GM18909 (cell line): ENCODE data around the gene ANXA1.
"Not testable (repeated sequence)": the region's sequence is repeated elsewhere in the genome, so short reads cannot be mapped to it uniquely, and the experiment has no call there.

ENCODE experiments used
- ATAC-seq: cut with Tn5 transposase; IDR thresholded peaks from one replicate; pipeline ENCODE4 v1.9.1; 2021; ENCODE audit warnings: mild to moderate bottlenecking; ENCODE audit not compliant: unreplicated experiment, poor library complexity

The ANXA1 gene

DNA sequence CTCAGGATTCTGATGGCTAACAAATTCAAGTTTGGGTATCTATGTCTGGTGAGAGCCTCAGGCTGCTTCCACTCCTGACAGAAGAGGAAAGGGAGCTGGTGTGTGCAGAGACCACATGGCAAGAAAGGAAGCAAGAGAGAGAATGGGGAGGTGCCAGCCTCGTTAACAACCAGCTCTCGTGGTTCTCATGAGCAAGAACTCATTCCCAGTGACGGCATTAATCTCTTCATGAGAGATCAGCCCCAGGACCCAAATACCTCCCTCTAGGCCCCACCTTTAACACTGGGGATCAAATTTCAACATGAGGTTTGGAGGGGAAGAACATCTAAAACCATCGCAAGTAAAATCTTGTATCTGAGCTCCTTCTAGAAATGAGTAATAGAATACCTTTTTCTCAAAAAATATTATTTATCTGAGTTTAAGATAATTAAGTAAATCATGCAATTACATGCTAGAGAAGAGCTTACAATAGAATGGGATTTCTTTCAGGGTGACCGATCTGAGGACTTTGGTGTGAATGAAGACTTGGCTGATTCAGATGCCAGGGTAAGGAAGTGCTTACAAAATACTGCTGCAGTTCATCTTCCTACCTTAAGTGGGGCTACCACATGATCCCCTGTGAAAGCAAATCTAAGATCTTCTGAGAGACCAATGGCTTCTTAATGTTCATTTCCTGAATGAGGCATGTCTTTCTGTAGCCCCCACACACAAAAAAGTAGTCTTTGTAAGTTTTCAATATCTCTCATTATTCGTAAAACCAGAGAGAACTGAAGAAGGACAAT is 11.5 kb downstream of the ANXA1 start:
- no peak for ATAC-seq

DNA sequence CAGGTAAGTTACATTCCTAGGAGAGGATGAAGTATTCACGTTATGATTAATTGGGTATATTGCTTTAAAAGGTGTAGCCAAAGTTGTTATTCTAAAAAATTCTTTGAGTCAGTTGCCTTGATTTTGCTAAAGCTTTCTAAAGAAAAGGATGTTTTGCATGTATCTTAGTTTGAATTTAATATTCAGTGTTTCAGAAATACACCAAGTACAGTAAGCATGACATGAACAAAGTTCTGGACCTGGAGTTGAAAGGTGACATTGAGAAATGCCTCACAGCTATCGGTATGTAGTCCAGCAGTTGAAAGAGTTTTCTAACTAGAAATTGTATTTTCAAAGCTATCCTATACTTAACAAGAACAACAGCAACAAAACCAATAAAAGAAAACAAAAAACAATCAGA is 14.2 kb downstream of the ANXA1 start:
- no peak for ATAC-seq

DNA sequence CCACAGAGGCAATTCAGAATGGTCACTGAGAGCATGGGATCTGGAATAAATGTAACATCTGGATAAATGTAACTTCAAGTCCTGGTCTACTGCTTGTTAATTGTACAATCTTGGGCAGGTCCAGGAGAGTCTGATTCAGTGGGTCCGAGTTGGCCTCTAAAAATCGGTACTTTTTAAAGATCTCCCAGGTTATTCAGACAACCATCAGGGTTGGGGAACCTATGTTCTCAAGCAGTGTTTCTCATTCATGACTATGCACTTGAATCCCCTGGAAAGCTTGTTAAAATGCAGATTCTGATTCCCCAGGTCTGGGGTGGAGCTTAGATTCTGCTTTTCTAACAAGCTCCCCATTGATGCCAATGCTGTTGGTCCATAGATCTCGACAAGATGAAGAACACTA is 14.8 kb downstream of the ANXA1 start:
- ATAC-seq = no peak

DNA sequence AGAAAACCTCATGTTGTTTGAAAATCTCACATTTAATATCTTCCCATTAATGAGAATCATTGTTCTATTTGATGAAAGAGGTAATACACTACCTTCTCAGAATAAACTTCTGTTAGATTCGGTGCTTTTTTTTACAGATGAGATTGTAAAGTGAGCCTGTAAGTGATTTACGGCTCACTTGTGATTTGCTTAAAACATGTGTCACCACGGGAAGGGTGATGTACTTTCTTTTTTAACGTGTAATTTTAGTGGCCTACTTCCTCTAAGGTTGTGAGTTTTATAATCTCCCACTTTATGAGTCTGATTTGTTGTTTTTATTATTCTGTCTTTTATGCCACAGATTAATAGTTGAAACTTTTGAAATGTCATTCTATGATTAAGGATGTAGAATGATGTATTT is 15.9 kb downstream of the ANXA1 start:
- peak; percentile 50 for ATAC-seq

DNA sequence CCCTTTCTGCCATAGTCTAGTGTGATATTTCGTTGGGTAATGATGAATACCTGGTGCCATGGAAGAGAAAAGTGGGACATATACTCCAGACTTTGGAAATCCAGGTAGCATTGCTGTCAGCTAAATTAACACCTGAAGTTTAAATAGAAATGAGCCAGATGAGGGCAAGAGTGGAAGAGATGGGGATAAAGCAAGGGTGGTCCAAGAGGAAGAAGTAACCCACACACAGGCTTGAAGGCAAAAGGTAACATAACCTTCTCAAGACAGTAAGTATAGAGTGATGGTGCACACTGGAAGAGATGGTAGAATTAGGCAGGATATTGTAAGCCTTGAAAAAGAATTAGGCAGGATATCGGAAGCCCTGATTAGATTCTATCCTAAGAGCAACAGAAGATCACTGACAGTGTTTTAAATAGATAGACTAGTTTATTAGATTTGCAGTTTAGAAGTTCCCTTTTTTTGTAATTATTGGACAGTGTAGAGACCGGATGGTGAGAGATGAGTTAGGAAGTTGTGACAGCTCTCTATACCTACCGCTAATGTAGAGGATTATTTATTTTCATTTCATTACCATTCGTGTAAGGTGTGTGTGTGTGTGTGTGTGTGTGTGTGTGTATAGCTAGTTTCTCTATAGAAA is 16.8 kb downstream of the ANXA1 start:
- ATAC-seq = no peak

DNA sequence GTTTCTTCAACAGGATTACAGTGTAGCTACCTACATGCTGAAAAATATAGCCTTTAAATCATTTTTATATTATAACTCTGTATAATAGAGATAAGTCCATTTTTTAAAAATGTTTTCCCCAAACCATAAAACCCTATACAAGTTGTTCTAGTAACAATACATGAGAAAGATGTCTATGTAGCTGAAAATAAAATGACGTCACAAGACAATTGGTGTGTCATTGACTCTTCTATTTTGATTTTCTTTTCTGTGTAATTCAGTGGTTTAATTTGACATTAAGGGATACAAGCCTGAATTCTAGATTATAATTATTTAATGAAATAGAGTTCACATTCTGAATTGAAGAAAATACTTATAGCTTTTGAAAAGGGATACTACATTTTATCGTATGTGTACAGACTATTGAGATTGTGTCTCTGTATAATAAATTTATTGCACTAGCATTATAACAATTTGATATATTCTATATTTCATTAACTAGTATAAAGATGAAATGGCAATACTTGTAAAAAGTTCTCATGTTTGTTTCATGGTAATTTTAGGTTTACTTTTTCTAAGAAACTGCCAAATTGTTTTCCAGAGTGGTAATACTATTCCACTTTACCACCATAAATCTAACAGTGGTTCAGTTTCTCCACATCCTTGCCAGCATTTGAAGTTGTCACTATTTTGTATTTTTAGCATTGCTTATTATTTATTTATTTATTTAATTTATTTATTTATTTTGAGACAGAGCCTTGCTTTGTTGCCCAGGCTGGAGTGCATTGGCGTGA is 18.7 kb downstream of the ANXA1 start:
- ATAC-seq = no peak

DNA sequence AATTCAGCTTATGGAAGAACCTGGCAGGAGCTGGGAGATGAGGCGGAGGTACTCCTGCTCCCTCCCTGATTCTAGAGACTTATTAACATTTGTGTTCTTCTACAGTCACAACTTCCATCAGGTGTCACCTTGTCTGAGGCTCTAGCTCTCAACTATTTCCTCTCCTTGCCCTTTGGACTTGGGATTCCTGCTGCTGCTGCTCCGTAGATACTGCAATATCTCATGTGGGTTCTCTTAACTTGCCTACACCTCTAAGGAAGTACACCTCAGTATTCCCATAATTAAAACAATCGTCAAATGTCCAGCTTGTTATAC is 21.2 kb downstream of the ANXA1 start:
- no peak for ATAC-seq

DNA sequence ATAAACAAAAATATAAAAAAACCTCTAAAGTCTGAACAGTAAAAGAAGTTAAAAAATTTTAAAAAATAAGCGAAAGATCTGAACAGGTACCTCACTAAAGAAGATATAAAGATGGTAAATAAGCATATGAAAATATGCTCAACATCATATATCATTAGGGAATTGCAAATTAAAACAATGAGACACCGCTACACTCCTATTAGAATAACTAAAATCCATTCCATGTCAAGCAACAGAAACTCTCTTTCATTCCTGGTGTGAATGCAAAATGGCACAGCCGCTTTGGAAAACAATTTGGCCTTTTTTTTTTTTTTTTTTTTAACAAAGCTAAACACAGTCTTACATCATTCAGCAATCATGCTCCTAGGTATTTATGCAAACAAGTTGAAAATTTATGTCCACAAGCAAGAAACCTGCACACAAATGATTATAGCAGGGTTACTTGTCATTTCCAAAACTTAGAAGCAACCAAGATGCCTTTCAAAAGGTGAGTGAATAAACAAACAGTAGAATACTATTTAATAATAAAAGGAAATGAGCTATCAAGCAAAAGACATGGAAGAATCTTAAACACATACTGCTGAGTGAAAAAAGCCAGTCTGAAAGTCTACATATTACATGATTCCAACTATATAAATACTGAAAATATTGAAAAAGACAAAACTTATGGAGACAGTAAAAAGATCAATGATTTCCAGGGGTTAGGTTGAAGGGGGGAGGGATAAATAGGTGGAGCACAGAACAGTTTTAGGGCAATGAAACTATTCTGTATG is 22.1 kb downstream of the ANXA1 start:
- ATAC-seq = no peak

DNA sequence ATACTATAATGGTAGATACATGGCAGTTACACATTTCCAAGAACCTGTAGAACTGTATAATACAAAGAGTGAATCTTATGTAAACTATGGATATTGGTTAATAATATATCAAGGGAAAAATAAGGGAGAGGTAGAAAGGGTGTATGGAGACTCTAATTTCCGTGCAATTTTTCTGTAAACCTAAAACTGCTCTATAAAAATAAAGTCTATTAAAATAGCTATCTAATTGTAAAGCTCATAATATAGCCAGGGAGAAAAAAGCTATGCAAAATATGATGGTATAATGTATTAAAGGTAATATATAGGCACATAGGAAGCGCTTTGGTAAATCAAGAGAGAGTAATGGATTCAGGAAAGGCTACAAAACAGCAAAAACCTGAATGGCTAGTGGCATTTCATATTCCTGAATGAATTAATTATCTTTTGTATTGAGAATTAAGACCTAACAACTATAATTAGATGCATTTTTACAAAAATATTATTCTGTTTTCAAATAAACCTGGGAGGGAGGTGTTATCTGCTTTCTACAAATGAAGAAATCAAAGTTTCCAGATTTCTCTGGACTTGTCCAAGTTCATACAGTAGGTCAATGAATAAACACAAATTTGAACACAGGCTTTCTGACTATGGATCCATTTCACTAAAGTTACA is 22.8 kb downstream of the ANXA1 start:
- no peak for ATAC-seq

DNA sequence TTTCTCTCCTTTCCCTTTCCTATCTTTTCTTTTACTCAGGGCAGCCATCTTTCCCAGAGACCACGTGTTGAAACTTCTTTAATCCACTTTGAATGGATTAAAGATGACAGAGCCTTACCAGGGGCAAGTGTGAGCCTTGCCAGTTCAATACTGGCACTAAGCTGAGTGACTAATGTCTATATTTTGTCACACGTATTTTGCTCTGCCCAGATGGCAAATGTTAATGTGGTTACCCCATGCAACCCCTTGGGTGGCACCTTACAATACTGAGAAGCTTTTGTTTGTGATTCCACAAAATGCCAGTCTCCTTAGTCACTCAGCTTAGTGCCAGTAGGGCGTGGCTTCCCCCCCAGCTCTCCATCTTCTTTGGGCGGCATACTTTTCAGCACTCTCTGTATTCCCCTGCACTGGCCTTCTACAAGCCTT is 24.8 kb downstream of the ANXA1 start:
- ATAC-seq = no peak

DNA sequence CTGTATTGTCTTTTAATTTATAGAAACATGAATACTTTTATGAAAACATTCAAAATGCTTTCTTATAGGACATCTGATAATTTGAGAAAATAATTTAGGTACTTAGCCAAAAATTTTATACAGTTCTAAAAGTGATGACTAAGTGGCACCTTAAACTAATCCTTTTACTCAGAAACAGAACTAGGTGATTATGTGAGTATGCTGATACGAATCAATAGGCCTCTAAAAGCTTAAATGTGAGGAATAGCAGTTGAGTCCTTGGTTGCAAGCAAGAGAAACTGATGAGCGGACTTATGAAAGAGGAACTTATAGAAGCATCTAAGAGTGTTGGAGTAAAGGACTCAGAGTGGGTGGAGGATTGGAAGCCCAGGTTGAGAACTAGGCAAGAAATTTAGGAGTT is 26.4 kb downstream of the ANXA1 start:
- ATAC-seq = no peak

DNA sequence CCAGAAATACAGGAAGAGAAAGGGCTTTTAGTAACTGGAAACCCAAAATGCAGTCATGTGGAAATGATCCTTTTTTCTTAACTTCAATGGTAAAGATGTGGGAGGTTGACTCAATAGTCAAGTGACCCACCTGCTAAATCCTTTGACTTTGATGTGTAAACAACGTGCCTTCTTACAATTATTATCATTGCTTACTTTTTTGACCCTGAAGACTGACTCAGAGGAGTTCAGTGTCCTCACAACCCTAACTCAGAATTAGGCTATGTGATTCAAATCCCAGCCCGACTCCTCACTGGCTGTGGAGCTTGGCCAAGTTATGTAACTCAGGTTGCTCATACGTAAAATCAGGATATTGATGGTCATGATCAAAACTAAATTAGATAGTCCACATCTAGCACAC is 27.9 kb downstream of the ANXA1 start:
- ATAC-seq = peak; percentile 66

DNA sequence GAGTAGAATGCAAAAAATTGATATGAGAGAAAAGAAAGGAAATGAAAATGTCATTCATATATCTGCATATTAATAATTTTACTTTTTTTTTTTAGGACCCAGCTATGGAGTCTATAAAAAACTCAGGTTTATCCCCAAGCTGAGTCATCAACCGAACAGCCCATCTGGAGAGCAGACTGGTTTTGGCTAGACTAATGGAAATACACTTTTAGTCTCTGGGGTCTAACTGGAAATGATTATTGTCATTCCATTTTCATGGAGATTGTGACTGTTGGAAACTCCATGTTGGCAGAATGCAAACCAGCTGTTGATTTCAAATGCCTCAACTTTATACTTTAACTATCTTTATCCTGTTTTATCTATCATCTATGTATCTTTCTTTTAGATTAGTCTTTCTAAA is 28.7 kb downstream of the ANXA1 start:
- ATAC-seq = no peak

DNA sequence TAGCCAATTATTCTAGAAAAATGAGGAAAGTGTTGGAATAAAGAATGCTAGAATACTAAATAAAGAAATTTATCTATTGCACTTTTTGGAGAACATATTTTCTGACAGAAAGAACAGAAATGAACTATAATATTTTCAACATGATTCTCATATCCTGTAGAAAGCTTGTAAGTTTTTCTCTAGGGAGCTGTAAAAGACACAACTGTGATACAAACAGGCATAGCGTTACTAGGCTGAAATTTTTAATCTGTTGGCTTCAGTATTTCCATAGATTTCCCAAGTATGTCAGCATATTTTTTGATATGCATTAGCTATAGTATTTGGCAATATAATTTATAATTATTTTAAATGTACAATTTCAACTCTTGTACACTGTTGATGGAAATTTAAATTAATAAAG is 31.3 kb downstream of the ANXA1 start:
- no peak for ATAC-seq

DNA sequence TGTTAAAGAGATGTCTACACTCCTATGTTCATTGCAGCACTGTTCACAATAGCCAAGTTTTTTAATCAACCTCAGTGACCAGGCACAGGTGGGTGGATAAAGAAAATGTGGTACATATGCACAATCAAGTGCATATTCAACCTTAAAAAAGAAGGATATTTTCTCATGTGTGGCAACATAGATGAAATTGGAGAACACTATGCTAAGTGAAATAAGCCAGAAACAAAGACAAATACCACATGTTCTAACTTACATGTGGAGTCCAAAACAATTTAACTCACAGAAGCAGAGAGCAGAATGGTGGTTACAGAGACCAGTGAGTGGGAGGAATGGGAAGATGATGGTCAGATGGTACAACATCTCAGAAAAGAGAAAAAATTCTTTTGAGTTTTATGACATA is 31.8 kb downstream of the ANXA1 start:
- ATAC-seq = no peak

DNA sequence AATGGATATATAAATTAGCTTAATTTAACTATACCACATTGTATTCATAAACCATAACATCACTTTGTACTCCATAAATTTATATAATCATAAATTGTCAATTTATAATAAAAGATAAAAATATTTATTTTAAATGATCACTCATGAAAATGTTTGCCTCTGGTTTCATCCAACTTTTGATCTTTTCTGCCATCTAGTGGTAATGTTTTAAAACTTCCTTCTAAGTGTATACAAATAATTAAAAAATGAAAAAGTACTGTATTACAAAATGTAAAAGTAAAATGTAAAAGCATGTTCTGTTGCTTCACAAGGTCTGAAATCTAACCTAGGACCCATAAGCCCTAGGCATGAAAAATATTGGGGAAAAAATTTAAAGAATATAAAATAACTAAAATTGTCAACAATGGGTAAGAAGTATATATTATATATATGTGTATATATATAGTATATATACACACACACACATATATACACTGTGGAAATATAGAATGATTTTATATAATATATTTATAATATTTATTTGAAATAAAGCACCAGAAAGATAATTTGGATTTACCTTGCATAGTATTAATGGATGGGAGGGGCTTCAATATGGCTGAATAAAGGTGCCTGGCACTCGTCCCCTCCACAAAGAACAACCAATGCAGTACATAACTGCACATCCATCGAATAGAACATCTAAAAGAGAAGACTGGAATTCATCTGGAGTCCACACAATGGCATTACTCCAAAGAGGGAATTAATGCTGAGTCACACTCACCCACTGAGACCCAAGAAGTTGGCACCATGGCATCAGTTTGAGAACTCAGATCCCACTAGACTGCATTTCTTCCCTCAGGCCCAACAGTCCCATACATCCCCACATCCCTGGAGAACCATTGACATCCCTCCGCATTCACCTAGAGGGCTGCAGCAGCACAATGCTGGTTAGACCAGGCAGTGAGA is 32.5 kb downstream of the ANXA1 start:
- ATAC-seq = no peak

DNA sequence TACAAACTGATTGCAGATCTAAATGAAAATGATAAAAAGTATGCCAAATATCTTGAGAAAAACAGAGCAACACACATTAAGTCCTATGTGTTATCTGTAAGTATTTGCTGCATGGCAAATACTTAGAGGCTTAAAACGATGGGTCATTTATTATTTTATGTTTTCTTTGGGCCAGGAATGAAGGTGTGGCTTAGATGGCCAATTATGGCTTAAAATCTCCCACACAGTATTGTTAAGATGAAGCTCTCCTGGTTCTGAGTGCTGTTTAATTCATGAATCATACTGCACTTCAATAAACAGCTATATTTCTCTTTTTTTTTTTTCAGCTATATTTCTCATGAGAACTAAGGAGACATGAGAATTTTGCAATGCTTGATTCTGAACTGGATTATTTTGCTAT is 39.4 kb downstream of the ANXA1 start:
- not testable (repeated sequence) for ATAC-seq

DNA sequence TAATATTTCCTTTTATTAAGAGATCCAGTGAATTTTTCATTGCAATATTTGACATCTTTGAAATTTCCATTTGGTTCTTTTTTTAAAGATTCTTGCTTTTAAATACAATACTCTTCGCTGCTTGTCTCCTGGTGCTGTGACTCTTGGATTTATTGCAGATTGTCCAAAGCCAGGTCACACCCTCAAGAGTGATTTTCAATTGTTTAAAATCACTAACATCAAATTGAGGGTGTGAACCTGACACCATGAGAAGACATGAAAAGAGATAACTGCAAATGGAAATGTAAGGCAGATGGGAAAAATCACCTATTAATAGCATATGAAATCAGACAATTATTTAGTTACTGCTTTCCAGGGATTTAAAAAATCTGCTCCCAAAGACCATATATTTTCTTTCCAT is 42.6 kb downstream of the ANXA1 start:
- no peak for ATAC-seq

DNA sequence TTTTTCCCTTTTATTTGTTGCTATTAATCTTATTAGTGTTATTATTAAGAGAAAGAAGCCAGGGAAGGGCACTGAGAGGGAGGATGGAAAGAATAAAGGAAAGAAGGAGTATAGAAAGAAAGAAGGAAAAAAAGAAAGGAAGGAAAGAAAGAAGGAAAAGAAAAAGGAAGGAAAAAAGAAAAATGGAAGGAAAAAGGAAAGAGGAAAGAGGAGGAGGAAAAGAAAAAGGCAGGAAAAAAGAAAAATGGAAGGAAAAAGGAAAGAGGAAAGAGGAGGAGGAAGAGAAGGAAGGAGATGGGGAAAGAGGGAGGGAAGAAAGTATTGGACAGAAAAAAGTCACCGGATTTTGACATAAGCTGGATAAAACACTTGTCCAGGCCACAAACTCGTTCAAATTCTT is 47.8 kb downstream of the ANXA1 start:
- no peak for ATAC-seq
